Endometrium (tissue), 2 donors: ENCODE measurements around the gene HTR2B.
"Not testable (repeated sequence)": the region's sequence is repeated elsewhere in the genome, so short reads cannot be mapped to it uniquely, and the experiment has no call there.

Source experiments
- FAIRE-seq: peaks from 2 replicates; lab custom pipeline; 2012; peaks lifted over from hg19 to GRCh38; lab: Jason Lieb, UNC
- donor health status: control.
- donor health status: control.

The HTR2B gene

DNA sequence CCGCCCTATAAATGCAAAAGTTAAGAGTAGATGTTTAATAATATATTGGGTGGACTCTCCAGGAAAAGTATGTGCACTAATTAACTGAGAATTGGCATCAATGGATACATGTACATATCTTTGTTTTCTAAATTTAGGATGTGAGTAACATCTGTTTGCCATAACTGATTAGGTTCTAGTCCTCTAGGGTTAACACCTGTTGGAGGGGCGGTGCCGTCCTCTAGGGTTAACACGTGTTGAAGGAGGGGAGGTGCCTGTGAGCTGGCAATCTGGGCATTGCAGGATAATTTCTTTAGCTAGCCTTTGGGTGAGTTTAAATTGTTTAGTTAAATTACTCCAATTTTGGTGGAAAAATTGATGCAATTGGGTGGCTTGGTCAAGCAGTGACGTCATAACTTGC is 30.9 kb downstream of the HTR2B start:
- FAIRE-seq: no peak

GRCh38 chr2:231088754-231089153 is 36.1 kb downstream of the HTR2B start:
- FAIRE-seq: no peak

GRCh38 chr2:231084565-231084964 is 40.3 kb downstream of the HTR2B start:
- no peak for FAIRE-seq

DNA sequence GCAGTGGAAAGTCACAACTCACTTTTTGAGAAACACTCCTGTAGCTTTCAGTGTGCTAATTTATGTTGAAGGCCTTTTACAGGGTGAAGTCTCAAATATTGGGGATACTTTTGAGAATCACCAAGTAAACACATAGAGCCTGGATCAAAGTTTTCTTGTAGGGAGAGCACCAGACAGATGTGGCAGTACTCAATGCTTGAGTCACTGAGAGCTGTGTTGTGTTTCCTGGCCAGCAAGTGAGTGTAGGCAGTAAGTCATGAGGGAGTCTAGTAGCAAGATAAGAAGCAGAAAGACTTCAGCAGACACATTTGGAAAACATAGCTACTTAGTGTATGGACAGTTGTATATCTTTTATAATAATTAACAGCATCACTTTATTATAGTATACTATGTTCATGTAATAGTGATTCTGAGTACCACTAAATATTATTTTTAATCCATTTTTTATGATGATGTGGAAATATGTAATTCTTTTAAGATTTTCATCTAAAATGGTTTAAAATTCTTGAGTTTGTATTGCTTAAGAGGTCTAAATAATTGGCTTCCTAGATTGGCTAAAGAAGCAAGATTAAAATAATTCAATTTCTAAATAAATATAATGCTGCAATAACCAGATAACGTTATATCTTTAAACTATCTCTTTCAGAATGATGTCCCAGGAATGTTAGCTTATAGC is 55.3 kb downstream of the HTR2B start:
- no peak for FAIRE-seq

GRCh38 chr2:231068525-231069222 is 56.2 kb downstream of the HTR2B start:
- no peak for FAIRE-seq

GRCh38 chr2:231067531-231067930 is 57.3 kb downstream of the HTR2B start:
- not testable (repeated sequence) for FAIRE-seq

DNA sequence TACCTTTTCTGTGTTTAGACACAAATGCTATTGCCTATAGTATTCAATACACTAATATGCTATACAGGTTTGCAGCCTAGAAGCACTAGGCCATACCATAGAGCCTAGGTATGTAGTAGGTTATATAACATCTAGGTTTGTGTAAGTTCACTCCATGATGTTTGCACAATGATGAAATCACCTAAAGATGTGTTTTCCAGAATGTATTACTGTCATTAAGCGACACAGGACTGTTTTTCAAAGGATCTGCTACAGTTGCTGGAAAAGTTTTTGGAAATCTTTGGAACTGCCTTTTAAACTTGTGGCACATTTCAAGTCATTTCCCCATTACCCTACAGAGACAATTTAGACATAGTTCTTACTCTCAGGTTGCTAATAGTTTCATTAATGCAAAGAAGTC is 58.9 kb downstream of the HTR2B start:
- FAIRE-seq: no peak

GRCh38 chr2:231063347-231063746 is 61.5 kb downstream of the HTR2B start:
- no peak for FAIRE-seq

GRCh38 chr2:231062776-231063175 is 62.1 kb downstream of the HTR2B start:
- no peak for FAIRE-seq

- no peak for FAIRE-seq
These were observed 65.1 kb downstream of the HTR2B start for GRCh38 chr2:231059756-231060155.

- no peak for FAIRE-seq
These were observed 65.9 kb downstream of the HTR2B start for GRCh38 chr2:231058761-231059550.
